Choroid plexus epithelial cell (primary cell): ENCODE results near the gene MYH14.
A peak's percentile ranks its signal among the peaks of the same experiment; 100 is the strongest.
"Not testable (repeated sequence)": the region's sequence is repeated elsewhere in the genome, so short reads cannot be mapped to it uniquely, and the experiment has no call there.

ENCODE experiments used
- DNase-seq: peaks from one replicate; pipeline ENCODE4 v3.0.0-alpha.2; 2010; ENCODE audit warnings: low read depth
- H3K4me3 ChIP-seq: 2 replicates; pipeline ENCODE4 v1.5.1; 2011; ENCODE audit warnings: low read depth, mild to moderate bottlenecking, control low read depth, low read length, moderate library complexity
- CTCF ChIP-seq: conservative IDR thresholded peaks from 2 replicates; pipeline ENCODE4 v1.5.1; 2011; ENCODE audit warnings: low read depth, mild to moderate bottlenecking, control low read depth, inconsistent platforms, low read length, moderate library complexity

MYH14 gene

GRCh38 chr19:50327461-50328223 is 124.2 kb downstream of the MYH14 start:
- no peak for DNase-seq
- H3K4me3 ChIP-seq, result no peak overlapping the region
- no peak for TF ChIP-seq CTCF

- no peak overlapping the region for H3K4me3 ChIP-seq
- no peak for DNase-seq
- TF ChIP-seq CTCF, result no peak
Measured at GRCh38 chr19:50328224-50328872, 124.9 kb downstream of the MYH14 start.

- H3K4me3 ChIP-seq, result no peak overlapping the region
- DNase-seq, result no peak
- no peak for TF ChIP-seq CTCF
Measured at GRCh38 chr19:50328873-50329145, 125.4 kb downstream of the MYH14 start.

- DNase-seq, result peak; percentile 93
- peak within 1 kb of the TSS; percentile 17 for H3K4me3 ChIP-seq
- no peak for TF ChIP-seq CTCF
Measured at GRCh38 chr19:50329146-50329925, 125.9 kb downstream of the MYH14 start, which contains the start of gene KCNC3. Gene KCNC3, minus strand, starts transcription at chr19:50329377. Its CDS starts 295 bp downstream, at chr19:50329082.

- H3K4me3 ChIP-seq, DNase-seq: not testable (repeated sequence)
Measured at GRCh38 chr19:50329926-50330294, 126.5 kb downstream of the MYH14 start.

GRCh38 chr19:50330365-50331078 is 127.1 kb downstream of the MYH14 start:
- no peak for TF ChIP-seq CTCF
- H3K4me3 ChIP-seq, result no peak overlapping the region
- peak; percentile 14 for DNase-seq
